Measurements from ENCODE around the gene SMTNL2.
A peak's percentile ranks its signal among the peaks of the same experiment; 100 is the strongest.

SMTNL2 gene

DNA sequence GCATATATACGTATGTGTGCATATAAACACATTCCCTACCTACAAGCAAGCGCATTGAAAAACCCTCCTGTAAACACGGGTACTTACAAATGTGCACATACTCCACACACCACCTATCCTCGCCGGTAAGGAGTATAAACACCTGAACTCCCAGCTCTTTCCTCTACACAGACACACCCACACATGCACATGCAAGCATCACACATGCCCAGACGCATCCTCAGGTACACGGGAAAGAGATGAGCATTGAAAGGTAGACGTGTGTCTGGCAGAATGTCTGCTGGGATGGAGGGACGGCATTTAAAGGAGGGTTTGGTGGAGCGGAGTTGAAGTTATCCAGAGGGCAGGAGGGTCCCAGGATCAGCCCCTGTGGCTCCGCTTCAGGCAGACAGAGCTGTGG is 4.7 kb upstream of the SMTNL2 start:
- TF ChIP-seq, protein P1, sequence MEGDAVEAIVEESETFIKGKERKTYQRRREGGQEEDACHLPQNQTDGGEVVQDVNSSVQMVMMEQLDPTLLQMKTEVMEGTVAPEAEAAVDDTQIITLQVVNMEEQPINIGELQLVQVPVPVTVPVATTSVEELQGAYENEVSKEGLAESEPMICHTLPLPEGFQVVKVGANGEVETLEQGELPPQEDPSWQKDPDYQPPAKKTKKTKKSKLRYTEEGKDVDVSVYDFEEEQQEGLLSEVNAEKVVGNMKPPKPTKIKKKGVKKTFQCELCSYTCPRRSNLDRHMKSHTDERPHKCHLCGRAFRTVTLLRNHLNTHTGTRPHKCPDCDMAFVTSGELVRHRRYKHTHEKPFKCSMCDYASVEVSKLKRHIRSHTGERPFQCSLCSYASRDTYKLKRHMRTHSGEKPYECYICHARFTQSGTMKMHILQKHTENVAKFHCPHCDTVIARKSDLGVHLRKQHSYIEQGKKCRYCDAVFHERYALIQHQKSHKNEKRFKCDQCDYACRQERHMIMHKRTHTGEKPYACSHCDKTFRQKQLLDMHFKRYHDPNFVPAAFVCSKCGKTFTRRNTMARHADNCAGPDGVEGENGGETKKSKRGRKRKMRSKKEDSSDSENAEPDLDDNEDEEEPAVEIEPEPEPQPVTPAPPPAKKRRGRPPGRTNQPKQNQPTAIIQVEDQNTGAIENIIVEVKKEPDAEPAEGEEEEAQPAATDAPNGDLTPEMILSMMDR (IDR thresholded peaks at IDR 0.05; ENCODE audit: low read depth, low read length) = no peak
- no peak for DNase-seq (ENCODE audit: low read depth in 2 of 2)
- no peak overlapping the region for H3K4me3 ChIP-seq (replicated peaks in 1 of 2; ENCODE audit: low read depth in 2 of 2, low read length in 2 of 2)

DNA sequence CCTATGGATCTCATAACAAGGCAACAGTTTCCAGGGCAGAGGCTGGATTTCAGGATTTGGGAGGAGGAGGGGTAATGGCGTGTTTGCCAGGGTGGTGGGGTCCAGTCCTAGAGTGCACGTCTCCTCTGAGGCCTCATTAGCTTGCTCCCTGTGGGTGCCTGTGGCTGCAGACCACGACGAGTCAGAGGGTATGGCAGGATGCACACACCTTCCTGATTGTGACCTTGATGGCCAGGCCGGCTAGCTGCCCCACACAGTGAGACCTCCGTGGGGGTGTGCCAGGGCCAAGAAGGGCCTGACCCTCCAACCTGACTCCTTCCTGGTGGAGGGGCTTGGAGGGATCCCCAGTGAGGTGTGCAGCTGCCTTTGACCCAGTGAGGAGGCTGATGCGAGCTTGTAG is 4.0 kb upstream of the SMTNL2 start:
- H3K4me3 ChIP-seq (replicated peaks in 1 of 2; ENCODE audit: low read depth in 2 of 2, low read length in 2 of 2) = no peak overlapping the region
- TF ChIP-seq, protein P1 (IDR thresholded peaks at IDR 0.05; ENCODE audit: low read depth, low read length) = no peak
- DNase-seq (ENCODE audit: low read depth in 2 of 2) = no peak

DNA sequence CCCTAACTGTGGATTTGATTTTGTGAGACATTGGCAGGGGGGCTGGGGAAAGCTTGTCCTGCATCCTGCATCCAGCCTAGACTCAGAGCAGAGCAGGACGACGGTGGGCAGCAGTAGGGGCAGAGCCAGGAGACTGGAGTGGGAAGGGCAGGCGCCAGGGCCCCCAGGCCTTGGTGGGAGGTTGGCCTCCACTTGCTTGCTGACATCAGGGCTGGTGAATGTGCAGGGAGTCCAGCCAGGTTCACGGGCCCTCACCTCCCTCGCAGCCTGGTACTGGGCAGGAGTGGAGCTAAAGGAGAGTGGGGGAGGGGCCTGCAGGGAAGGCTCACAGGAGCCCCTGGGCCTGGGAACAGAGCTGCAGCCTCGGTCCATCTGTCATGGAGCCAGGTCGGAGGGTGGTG is 2.2 kb upstream of the SMTNL2 start:
- H3K4me3 ChIP-seq (replicated peaks in 1 of 2; ENCODE audit: low read depth in 2 of 2, low read length in 2 of 2) = no peak overlapping the region
- TF ChIP-seq, protein P1 (IDR thresholded peaks at IDR 0.05; ENCODE audit: low read depth, low read length) = no peak
- DNase-seq (ENCODE audit: low read depth in 2 of 2) = no peak

DNA sequence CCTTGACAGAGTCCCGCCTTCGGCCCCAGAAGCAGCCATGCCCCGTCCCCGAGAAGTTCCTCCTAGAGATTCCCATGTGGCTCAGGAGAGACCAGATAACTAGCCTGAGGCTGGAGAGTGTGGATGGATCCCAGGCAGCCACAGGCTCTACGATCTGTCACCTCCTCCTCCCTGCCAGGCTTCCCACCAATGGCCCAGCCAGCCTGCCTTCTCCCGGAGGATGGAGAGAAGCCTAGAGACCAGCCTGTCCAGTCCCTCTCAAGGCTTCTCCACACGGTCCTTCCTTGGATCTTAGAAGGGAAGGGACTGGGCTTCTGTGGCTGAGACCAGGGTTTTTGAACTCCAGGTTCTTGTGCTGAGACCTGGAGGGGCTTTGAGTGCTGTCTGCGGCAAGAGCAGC is 1.6 kb upstream of the SMTNL2 start:
- DNase-seq (ENCODE audit: low read depth in 2 of 2) = no peak
- TF ChIP-seq, protein P1 (IDR thresholded peaks at IDR 0.05; ENCODE audit: low read depth, low read length) = no peak
- H3K4me3 ChIP-seq (replicated peaks in 1 of 2; ENCODE audit: low read depth in 2 of 2, low read length in 2 of 2) = no peak overlapping the region

DNA sequence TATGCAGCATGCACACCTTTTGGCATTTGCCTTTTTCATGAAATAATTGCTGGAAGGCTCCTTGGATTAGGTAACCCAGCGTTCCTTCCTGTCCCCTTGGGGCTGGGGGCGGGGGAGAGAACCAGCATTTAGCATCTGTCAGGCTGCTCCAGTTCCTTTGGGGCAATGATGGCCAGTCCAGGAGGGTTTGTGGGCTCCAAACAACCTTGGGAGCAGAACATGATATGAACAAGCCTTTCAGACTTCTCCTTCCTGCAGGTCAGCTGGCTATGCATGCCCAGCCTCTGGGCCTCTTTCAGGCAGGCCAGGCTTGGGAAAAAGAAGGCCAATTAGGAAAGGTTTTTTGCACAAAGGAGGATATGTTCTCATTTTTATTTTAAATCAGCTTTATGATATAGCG is 1.1 kb upstream of the SMTNL2 start:
- no peak overlapping the region for H3K4me3 ChIP-seq (replicated peaks in 1 of 2; ENCODE audit: low read depth in 2 of 2, low read length in 2 of 2)
- no peak for DNase-seq (ENCODE audit: low read depth in 2 of 2)
- TF ChIP-seq, protein P1 (IDR thresholded peaks at IDR 0.05; ENCODE audit: low read depth, low read length) = no peak

DNA sequence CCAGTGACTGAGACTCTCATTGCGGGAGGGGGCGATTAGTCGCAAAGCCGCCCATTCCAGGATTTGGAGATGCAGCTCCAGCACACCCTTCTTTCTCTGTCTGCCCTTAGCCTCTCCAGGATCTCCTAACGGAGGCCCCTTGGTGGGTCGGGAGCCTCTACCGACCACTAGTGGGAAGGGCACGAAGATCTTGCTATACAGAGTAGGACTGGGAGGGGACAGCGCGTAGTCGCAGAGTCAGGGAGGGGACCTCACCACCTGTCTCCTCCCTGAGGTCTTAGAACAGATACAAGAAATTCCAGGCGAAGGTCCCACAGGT is 588 bp upstream of the SMTNL2 start:
- H3K4me3 ChIP-seq (replicated peaks in 1 of 2; ENCODE audit: low read depth in 2 of 2, low read length in 2 of 2) = peak overlapping the region in 1 of 2 donors; percentile 23
- TF ChIP-seq, protein P1 (IDR thresholded peaks at IDR 0.05; ENCODE audit: low read depth, low read length) = peak; percentile 28
- peak in 1 of 2 donors; percentile 25 for DNase-seq (ENCODE audit: low read depth in 2 of 2)

DNA sequence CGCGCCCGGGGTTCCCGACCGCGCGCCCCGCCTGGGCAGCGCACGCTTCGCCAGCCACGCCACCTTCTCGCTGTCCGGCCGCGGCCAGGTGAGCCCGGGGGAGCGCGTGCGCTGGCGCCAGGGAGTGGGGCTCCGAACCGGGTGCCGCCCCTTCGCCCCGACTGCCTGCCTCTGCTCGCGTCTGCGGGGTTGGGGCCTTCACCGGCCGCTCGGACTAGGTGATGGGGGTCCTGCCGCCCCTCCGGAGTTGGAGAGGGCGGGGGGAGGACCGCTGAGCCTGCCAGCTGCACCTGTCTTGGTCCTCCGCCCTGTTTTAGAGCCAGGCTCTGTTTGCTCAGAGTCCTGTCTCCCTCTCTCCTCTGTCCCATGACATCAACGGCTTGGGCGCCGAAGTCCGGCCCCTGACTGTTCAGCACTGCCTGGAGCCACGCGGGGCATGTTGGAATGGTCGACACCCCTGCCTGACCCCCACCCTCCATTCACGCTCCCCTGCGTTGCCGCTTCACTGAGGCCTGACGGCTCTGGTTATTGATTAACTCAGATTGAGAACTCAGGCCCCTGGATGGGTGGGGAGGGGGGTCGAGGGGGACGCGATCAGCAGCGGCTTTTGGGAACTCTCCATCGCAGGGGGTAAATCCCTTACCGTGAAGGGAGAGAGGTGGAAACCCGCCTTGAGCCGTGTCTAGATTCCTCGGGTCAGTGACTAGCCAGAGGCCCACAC is 748 bp downstream of the SMTNL2 start:
- TF ChIP-seq, protein P1 (IDR thresholded peaks at IDR 0.05; ENCODE audit: low read depth, low read length) = no peak
- H3K4me3 ChIP-seq (replicated peaks in 1 of 2; ENCODE audit: low read depth in 2 of 2, low read length in 2 of 2) = peak overlapping the region in 1 of 2 donors; percentile 35
- no peak for DNase-seq (ENCODE audit: low read depth in 2 of 2)
